NK-92 treated with Interleukin-12 subunit alpha and Interleukin-12 subunit beta, amount 100 ng/mL, for 24 hours (cell line): Measurements from ENCODE around the gene DPH3.
"Not testable (repeated sequence)": the region's sequence is repeated elsewhere in the genome, so short reads cannot be mapped to it uniquely, and the experiment has no call there.

Experiments used
- DNase-seq: peaks from one replicate; lab custom pipeline; 2025; lab: John Stamatoyannopoulos, UW

Gene DPH3

DNA sequence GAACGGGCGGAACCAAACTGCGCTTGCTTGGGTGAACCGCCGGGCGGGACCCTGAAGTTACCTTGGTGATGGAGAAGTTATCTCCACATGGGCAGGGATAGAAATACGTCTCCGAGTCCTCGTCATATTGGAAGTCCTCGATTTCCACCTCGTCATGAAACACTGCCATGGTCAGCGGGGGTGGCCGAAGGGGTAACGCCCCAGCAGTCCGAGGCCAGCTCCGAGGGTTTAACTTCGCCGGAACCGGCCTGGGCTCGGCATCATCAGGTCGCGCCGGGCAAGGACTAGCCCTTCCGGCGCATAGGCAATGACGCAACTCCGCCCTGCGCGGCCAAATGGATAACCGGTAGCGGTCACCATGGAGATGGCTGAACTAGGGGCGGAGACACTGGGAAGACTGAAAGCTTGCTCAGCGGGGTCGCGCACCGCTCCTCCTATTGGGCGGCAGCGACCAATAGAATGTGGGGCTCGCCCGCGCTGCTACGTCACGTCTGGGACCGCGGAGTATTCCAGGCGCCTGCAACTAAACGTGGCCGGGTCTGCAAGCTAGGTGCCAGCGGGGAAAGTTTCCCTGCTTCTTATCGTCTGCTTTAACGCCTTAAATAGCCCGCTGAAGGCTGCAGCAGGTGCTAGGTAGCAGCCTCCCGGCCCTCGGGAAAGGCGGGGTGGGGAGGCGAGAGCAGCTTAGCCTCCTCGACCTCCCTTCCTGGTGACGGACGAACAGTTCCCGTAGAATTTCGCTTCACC, at the start of gene DPH3, which contains the start of gene OXNAD1:
DPH3 (minus strand) TSS at position 236 of the 747 bp plus-strand sequence; CDS start at position 169, 67 bp downstream.
OXNAD1 (plus strand) TSS at position 505 of the 747 bp plus-strand sequence. CDS start 5,741 bp downstream, outside the sequence.
- DNase-seq: peak; percentile 97

DNA sequence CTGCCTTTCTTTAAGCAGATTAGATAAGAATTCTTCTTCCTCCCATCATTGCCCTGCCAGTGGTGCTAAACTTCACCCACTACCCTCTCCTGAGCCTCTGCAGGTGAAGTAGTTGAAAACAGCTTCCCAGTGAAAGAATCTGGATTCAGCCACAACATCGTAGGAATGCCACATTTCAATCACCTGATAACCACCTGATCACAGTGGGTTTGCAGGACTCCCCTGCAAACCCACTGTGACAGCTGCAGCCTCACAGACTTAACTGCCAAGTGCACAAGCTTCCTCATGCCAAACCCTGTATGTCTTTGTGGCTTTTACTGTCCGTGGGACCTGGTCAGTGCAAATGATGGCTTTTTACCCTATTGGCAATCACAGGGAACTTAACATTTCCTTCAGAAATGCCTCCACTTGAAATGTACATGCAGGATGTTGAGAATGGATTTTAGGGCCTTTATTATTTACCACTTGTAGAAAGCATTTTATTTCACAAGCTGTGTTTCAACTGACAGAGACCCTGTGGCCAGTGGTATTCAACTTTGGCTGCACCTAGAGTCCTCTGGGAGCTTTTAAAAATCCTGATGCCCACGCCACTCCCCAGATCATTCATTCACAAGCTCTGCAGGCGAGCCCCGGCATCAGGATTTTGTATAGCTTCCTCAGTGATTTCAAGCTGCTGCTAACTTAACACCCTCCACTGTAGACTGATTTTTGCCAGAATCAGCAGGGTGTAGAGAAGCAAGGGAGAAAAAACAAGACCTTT, 49.3 kb upstream of the DPH3 start:
- DNase-seq: no peak

DNA sequence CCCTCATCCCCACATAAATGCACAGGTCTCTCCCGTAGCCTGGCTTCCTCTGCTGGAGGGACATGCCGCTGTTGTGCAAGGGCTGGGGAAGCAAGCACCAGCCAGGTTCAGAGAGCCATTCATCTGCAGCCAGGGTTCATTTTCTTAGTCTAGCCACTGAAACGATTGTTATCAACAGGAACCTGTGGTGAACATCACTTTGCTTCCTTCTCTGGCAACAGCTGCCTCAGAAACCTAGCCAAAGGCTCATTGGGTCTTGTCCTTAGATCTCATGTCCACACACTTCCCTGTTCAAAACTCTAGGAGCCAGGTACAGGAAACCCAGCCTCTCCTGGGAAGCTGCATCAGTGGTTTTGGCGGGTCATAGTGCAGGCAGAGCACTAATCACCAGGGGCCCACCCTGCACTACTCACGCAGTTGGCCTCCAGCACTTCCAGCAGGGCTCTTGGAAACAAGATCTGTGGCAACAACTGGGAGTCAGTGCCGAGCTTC, 47.3 kb upstream of the DPH3 start:
- no peak for DNase-seq

DNA sequence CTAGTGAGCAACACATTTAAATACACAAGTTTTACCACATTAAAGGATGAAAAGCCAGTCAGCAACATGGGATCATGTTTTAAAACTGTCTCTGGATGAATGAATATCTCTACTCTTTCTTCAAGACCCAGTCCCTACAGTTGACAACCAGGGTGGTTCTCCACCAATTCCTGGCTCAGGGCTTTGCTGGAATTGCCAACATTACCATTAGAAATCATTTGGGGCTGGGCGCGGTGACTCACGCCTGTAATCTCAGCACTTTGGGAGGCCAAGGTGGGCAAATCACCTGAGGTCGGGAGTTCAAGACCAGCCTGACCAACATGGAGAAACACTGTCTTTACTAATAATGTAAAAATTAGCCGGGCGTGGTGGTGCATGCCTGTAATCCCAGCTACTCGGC, 45.7 kb upstream of the DPH3 start:
- DNase-seq: not testable (repeated sequence)

DNA sequence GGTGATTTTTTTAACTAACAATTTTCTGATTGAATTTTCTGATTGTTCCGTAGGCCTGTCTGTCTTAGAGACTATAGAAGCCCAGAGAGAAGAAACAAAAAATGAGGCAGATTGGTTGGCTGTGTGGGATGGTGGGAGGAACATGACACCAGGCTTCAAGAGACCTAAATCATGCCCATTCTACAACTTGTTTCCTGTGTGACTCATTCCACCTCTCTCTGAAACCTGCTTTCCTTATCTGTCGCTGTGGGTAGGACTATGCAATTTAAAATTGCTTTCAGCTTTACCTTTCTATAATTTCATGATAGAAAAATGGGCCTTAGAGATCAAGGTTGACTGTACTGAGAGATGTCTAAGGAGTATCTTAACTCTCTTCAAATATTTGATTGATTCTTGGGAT, 44.8 kb upstream of the DPH3 start:
- DNase-seq: no peak

DNA sequence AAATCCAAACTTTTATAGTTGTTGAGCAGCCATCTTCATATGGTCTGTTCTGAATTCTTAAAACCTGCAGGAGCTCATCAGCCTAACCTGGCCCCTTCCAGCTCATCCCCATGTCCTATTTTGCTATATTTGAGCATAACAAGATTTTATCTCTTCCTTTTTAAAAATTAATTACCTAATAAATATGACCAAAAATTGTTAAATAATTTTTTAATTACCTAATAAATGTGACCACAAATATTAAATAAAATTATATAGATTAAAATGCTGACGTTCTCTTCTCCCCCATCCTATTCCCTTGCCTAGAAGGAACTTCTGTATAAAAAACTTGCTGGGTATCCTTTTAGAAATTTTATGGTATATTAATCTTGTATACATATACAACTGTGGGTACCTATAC, 44.0 kb upstream of the DPH3 start:
- DNase-seq: no peak

DNA sequence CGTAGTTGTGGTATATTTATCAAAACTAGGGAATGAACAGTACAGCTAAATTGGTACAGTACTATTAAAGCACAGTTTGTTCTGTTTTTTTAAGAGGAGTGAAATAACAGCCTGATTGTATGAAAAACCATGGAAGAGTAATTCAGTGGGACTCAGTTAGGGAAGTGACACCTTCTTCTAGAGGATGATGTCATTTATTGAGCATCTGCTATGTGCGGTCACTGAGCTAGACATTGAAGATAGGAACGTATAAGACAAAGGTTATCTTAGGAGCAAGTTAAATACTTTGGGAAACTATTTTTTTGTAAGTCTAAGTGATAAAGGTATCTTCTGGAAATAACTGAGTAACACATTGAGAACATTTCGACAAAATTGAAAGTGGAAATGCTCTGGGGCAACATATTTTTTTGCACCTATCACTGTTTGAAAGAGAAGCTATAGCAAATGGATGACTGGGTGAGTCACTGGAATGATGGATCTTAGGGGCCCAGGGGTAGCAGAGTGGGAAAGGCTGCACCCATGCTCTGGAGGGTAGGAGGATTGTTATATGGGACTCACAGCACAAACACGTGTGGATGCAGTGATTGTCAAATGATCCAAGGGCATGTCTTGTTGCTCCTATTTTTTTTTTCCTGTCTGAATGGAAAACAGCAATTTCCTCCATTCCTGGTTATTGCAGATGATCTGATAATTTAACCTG, 43.2 kb upstream of the DPH3 start:
- DNase-seq: no peak

DNA sequence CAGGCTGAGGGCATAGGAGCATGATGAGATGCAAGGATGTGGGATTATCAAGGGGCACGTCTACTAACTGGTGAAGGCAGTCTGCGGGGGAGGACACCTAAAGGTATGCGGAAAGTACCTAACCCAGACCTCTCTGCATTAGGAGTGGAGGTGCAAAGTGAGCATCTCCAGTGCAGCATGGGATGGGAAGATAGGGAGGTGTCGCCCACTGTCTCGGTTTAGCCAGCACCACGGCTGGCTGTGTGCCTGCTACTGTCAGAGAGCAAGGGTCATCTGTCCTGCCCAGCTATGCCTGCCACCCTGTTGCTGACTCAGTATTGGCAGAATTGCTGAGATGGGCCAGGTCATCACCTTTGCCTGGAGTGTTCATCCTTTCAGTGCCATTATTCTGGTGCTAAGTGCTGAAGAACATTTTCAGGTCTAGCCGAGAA, 40.4 kb upstream of the DPH3 start:
- no peak for DNase-seq

DNA sequence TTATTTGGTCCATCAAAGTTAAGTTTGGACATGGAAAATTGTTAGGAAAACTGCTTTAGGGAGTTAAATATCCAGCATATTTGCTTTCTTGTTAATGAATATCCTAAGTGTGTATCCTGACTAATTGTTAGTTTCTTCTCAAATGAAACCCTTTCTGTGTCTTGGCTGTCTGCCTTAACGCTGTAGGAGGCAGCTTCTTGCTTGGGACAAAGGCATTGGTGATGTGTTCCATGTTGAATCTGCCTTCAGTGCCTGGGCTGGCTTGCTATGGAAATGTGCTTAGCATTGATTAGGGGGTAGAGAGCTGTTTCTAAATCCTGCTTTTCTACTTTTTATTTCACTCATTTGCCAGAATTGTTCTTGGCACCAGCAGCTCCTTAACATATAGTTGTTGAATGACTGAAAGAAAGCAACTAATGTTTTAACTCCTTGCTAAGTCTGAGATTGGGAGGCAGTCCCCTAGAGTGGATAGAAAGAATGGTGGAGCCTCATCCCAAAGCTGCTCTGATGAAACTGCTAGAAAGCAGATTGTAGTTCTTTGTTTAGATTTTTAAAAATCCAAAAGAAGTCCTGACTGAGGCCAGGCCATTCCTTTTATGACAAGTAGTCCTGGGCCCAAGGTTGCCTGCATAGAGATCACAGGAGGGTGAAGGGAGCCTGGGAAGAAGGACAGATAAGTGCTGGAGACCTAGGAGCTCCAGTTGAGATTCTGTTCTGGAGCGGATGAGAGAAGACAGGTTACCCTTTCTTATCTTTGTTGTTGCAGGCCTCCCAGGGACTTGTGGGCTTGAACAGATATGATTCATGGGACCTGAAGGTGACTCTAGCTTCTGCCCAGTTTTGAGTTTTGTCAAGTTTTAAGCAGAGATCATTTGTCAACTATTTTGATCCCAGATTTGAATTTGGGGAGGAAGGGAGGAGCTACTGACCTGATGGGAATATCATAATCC, 39.6 kb upstream of the DPH3 start:
- DNase-seq: no peak

DNA sequence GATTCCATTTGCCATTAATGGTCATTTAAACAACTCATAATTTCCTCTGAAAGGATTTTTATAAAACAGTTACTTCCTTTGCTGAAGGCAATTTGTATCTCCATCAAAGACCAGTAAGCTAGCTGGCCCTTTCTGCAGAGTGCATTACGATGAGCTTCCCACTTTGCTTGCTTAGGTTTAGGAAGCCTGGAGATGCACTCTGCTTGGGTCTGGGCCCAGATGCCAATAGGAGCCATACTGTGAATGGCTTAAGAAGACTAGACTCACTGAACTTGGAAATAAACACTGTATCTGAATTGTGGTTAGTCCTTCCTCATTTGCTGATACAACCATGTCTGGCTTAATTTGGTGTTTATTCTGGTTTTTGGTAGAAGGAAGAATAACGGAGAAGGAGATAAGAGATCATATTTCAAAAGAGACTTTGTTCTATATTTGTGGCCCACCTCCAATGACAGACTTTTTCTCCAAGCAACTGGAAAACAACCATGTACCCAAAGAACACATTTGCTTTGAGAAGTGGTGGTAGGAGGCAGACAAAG, 38.4 kb upstream of the DPH3 start:
- no peak for DNase-seq

DNA sequence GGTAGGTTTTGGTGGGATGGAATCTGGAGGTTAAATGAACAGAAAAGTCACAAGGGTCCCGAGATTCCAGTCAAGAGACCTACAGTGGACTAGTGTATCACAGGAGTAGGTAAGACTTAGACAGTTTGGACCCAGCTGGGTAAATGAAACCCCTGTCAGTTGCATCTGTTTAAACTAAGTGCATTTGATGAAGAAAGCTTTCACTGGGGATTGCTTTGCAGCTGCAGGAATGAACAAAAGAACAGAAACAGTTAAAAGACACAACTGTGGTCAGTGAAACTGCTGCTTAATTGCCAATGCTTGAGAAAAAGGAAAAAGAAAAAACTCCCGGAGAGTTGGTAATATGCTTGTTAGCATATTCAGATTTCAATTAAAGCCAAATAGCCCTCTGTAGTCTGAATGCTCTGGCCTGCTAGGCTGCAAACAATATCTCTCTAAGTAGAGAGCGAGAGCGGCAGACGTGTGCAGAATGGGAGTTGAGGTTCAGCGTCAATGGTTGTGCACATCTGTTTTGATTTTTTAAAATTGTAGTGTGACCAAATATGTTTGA, 37.4 kb upstream of the DPH3 start:
- no peak for DNase-seq

DNA sequence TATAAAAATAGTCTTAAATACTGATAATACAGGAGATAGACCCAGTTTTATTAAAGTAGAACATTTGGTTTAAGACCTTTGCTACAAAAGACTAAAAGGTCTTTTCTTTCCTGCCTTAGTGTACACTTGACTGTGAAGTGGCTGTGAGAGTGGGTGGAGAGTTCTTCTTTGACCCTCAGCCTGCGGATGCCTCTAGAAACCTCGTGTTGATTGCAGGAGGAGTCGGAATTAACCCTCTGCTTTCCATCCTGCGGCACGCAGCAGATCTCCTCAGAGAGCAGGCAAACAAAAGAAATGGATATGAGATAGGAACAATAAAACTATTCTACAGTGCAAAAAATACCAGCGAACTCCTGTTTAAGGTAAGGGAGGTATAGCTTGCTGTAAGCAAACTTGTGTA, 36.8 kb upstream of the DPH3 start:
- no peak for DNase-seq

DNA sequence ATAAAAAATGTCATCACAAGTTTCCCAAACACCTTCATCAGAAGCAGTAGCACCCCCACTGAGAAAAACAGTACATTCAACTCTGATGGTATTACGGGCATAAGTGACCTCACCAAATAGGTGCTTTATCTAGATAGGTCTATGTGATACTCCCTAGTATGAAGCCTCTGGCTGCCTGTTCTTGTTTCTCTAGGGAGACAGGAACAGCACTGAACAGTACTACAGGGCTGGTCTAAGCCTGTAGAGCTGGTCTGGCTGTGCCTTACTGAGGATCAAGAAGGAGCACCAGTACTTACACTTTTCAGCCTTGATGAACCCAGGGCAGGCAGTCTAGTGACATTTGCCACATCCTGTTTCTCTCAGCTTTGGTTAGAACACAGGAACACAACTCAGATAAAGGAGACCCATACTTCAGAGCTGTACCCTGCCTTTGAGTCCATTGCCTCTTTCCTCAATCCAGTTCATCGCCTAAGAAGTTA, 36.2 kb upstream of the DPH3 start:
- DNase-seq: peak; percentile 15

DNA sequence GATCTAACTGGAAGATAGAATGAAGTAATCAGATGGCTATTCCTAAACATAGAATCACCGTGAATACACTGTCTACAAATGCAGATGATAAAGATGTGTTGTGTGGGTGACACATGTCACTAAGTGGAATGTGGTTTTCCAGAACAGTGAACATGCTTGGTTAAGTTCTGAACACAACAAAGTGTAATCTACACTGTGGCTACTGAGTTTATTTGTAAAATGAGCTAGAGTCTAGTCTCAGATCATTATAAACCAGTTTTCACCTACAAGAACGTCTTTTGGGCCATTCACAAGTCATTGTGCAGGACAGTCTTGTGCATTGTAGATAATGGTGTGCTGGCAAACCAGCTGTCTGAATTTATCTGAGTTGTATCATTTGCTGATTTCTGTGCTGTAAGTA, 35.6 kb upstream of the DPH3 start:
- no peak for DNase-seq

DNA sequence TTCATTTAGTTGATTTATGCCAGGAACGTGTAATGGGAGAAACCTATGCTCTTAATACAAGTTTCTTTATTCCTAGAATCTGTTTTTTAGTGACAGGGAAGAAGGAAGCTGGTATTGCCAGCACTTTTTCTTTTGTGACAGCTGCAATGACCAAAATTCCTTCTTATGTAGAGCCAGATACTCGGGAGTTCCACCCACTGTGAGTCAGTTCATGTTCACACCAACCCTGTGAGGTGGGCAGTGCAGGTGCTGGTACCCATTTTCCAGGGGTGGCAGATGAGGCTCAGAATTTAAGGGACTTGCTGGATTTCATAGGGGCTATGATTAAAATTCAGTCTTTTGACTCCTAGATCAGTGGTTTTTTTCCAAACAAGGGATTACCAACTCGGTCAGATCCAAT, 35.0 kb upstream of the DPH3 start:
- no peak for DNase-seq

DNA sequence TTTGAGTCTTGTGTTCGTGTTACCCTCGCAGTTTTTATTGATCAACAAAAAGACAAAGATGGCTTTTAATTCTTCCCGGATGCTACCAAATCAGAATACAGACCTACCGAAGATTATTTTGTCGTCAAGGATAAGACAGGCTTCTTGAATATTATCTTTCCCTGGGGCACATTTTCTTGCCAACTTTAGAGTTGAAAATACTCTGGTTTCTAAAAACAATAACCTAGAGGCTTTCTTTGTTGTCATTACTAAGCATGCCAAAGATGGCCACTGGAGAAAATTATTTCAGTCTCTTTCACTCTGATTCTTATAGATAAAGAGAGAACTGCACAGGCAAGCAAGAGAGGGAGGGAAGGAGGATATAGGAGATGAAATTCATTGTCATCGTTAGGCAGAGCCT, 34.1 kb upstream of the DPH3 start:
- DNase-seq: no peak

DNA sequence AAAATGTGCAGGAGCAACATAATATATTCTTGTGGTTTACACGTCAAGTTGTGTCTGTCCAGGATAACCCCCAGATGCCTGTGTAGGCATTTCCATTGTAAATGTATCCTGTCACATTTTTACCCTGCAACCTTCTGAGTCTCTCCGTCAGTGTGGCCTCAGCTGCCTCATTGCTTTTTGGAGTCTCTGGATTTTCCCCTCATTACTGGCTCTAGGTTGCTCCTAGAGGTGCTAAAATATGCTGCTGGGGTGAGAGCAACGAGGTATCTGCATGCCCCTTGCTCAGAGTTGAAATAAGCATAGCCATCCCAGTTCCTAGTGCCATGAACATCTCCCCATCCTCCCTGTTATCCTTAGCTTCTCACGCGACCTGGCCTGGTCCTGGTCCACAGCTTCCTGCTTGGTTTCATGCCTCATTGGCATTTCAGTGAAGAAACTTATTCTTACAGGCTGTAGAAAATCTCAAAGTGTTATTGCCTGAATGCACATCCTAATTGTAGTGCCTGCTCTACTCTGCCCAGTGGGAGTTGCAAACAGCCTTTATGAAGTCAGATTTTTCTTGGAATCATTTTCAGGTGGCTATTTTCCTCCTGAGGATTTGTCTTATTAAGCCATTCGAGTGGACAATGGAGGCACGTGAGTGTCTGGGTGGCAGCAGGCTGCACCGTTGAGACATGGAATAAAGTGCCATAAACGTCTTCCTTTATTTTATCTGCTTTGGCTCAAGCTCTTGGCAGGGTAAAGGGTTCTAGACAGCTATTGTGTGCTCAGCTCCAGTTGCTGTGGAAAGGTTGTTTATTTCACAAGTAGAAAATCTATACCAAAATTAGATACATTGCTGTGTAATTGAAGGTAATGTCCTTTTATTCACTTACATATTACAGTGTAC, 33.5 kb upstream of the DPH3 start:
- DNase-seq: no peak

DNA sequence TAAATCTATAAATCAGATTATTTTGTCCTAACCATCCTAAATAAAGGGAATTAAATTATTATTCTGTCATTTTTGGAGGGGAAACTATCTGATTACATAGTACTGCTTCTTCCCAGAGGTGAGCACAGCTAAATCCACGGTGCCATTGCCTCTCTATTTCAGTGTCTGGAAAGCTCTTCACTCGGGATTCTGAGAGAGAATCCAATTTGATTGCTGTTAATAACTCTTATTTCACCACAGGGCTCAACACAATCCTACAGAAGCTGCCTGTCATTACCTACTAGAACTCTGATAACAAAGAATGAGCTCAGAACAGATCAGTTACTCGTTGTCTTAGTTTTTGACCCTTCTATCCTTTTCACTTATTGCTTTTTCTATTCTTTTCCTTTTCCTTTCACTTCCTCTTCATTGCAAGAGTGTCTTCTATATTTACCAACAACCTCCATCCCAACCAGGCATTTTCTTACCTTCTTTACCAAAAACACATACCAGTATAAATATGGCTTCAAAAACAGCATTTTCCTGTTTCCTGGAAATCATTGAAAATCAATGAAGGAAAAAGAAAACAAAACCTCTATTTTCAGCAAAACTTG, 30.7 kb upstream of the DPH3 start:
- DNase-seq: no peak

DNA sequence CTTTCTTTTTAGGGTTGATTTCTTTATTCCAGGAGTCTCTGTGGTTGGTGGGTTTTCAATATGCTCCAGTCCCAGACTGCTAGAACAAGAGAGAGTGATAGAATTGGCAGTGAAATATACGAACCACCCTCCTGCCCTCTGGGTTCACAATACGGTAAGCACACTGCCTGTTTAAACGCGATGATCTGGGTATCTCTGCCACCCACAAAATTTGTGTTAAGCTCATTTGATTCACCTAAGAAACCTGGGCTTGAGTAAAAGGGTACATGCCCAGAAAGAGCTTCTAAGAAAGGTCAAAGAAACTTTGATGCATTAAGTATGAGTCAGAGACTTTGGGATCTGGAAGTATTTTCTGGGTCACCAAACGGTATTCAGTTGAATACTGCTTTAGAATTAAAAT, 30.1 kb upstream of the DPH3 start:
- no peak for DNase-seq
